Activated CD4-positive, alpha-beta T cell treated with anti-CD3 and anti-CD28 coated beads, Interleukin-10, Interleukin-2, amounts not matched to agents 100 ng/mL and 50 ng/mL, durations not matched to agents 16 hours and 8 hours (primary cell): ENCODE results near the gene DENND1B.

Experiments
- DNase-seq: peaks from one replicate; pipeline ENCODE4 v3.0.0-alpha.2; 2020

The DENND1B gene

GRCh38 chr1:197775282-197776262 lies at the start of gene DENND1B:
Gene DENND1B, minus strand, starts transcription at chr1:197775480. Its CDS starts 325 bp downstream, at chr1:197775155.
- DNase-seq, result peak; percentile 89

- DNase-seq, result no peak
Observed at GRCh38 chr1:197814306-197814705, 39.0 kb upstream of the DENND1B start.

- DNase-seq, result no peak
Observed at GRCh38 chr1:197813741-197814140, 38.5 kb upstream of the DENND1B start.

GRCh38 chr1:197811769-197812168 lies 36.5 kb upstream of the DENND1B start:
- no peak for DNase-seq

GRCh38 chr1:197810812-197811211 lies 35.5 kb upstream of the DENND1B start:
- no peak for DNase-seq

- DNase-seq, result peak; percentile 7
Observed at GRCh38 chr1:197808880-197809279, 33.6 kb upstream of the DENND1B start.

- no peak for DNase-seq
Observed at GRCh38 chr1:197807739-197808453, 32.6 kb upstream of the DENND1B start.

- no peak for DNase-seq
Observed at GRCh38 chr1:197807216-197807615, 31.9 kb upstream of the DENND1B start.

- DNase-seq, result no peak
Observed at GRCh38 chr1:197806718-197807117, 31.4 kb upstream of the DENND1B start.

GRCh38 chr1:197801684-197802083 lies 26.4 kb upstream of the DENND1B start:
- no peak for DNase-seq

GRCh38 chr1:197801111-197801482 lies 25.8 kb upstream of the DENND1B start:
- no peak for DNase-seq

GRCh38 chr1:197800379-197801110 lies 25.3 kb upstream of the DENND1B start:
- DNase-seq, result no peak

- DNase-seq, result no peak
Observed at GRCh38 chr1:197799271-197799670, 24.0 kb upstream of the DENND1B start.

- DNase-seq, result no peak
Observed at GRCh38 chr1:197798492-197798891, 23.2 kb upstream of the DENND1B start.

GRCh38 chr1:197797010-197797409 lies 21.7 kb upstream of the DENND1B start:
- no peak for DNase-seq

- no peak for DNase-seq
Observed at GRCh38 chr1:197788741-197789739, 13.8 kb upstream of the DENND1B start.

- DNase-seq, result no peak
Observed at GRCh38 chr1:197787623-197788536, 12.6 kb upstream of the DENND1B start.

- DNase-seq, result no peak
Observed at GRCh38 chr1:197787056-197787455, 11.8 kb upstream of the DENND1B start.

- no peak for DNase-seq
Observed at GRCh38 chr1:197786280-197786679, 11.0 kb upstream of the DENND1B start.

GRCh38 chr1:197783510-197783948 lies 8.2 kb upstream of the DENND1B start:
- no peak for DNase-seq
